Testis (tissue), 3 donors: ENCODE results near the gene FBXL3. TPM values are rescaled to one million over a fixed set of nuclear protein-coding genes. Genes with fewer than 3 reads are reported as not detected.

Experiments used
- DNase-seq: peaks from one replicate; pipeline ENCODE4 v3.0.0-alpha.2; 2019
- H3K27ac ChIP-seq, 2 donors: fragments of 200-600 bp; sonication (generic); one replicate each; pipeline ENCODE4 v1.5.1; 2019
- H3K27me3 ChIP-seq: fragments of 200-600 bp; sonication (generic); one replicate; pipeline ENCODE4 v1.5.1; 2019
- H3K36me3 ChIP-seq: fragments of 200-600 bp; sonication (generic); one replicate; pipeline ENCODE4 v1.5.1; 2017; ENCODE audit warnings: low read depth; ENCODE audit errors: missing control alignments
- H3K4me1 ChIP-seq: fragments of 200-600 bp; sonication (generic); one replicate; pipeline ENCODE4 v1.5.1; 2019
- H3K4me3 ChIP-seq, 2 donors: fragments of 200-600 bp; sonication (generic); one replicate each; pipeline ENCODE4 v1.5.1; 2017 to 2019
- H3K9me3 ChIP-seq: fragments of 200-600 bp; sonication (generic); one replicate; pipeline ENCODE4 v1.5.1; 2017
- CTCF ChIP-seq, 3 experiments: fragments of 450-650 bp in 2 of 3; fragments of 200-600 bp in 1 of 3; sonication (generic) in 1 of 3; IDR thresholded peaks; one replicate each; pipeline ENCODE4 v1.5.1; 2016 to 2019; ENCODE audit warnings: antibody characterized with exemption in 3 of 3, mild to moderate bottlenecking in 2 of 3, moderate library complexity in 1 of 3
- POLR2A ChIP-seq: fragments of 450-650 bp; IDR thresholded peaks from one replicate; pipeline ENCODE4 v1.6.1; 2017; ENCODE audit warnings: antibody characterized with exemption, mild to moderate bottlenecking, moderate library complexity
- WGBS, 2 donors: methylation state at CpG; one replicate each; pipeline ENCODE4 v1.1.5; 2018; 5-methylcytosine and 5-hydroxymethylcytosine counted together
- intact Hi-C: fragments of 100-400 bp; cut with DNase I; formaldehyde crosslinking; loops from one replicate; pipeline ENCODE4 v1.15.1; 2023; ENCODE audit warnings: low total_unique reads
- polyA plus RNA-seq: library from polyadenylated mRNA; stranded (reverse); fragments of 350-450 nt; fragmentation: Illumina TruSeq; extraction: RNeasy Lipid Tissue Mini Kit (QIAGEN cat#74804); gene quantifications from one replicate; pipeline ENCODE4 v1.2.3, GENCODE V29; 2014; ENCODE audit warnings: low read depth, low replicate concordance; ENCODE audit not compliant: insufficient read depth
- total RNA-seq, 2 donors: library from RNA; depleted of rRNA; stranded (reverse); fragments of >200 nt; gene quantifications; one replicate each; pipeline ENCODE4 v1.2.3, GENCODE V29; 2016

FBXL3 gene
- total and polyA plus RNA-seq, 3 donors from 2014 or later = 51.0 to 111 (median 84.0) TPM

GRCh38 chr13:76976490-76976889 is 50.5 kb downstream of the FBXL3 start:
- no peak overlapping the region for H3K27ac ChIP-seq
- H3K4me3 ChIP-seq = no peak overlapping the region
- H3K4me1 ChIP-seq = no peaks in the 10 kb centered on the region
- no peak for TF ChIP-seq POLR2A
- TF ChIP-seq CTCF (IDR thresholded peaks at IDR 0.05) = no peak
- 66 to 73% methylated on average over 8 of the region's 8 CpGs for WGBS, 2 donors
- intact Hi-C loops = no loop called here
- no peaks in the 10 kb centered on the region for H3K27me3 ChIP-seq
- H3K36me3 ChIP-seq = no peaks in the 10 kb centered on the region
- DNase-seq = no peak
- H3K9me3 ChIP-seq = no peaks in the 10 kb centered on the region

GRCh38 chr13:76975863-76976262 is 51.1 kb downstream of the FBXL3 start:
- intact Hi-C loops = no loop called here
- 63 to 79% methylated on average over 5 to 6 of the region's 6 CpGs for WGBS, 2 donors
- no peaks in the 10 kb centered on the region for H3K27me3 ChIP-seq

DNA sequence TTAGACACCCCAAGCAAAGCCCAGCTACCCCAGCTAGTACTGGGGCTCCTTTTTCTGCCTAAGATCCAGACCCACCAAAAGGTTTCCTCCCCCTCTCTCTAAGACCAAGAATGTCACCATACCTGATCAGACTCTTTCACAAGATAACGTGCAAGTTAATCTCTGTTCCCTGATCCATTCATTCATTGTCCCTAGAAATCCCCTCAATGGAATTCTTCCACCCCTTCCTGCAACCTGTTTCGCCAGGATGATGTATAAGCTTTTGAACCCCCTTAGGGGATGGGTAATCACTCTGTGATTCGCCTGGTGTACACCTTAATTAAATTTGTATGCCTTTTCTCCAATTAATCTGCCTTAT is 52.4 kb downstream of the FBXL3 start:
- intact Hi-C loops = no loop called here

More at GRCh38 chr13:76975863-76976262, 51.1 kb downstream of the FBXL3 start:
- no peaks in the 10 kb centered on the region for H3K36me3 ChIP-seq
- DNase-seq = no peak
- H3K27ac ChIP-seq = no peak overlapping the region
- TF ChIP-seq CTCF (IDR thresholded peaks at IDR 0.05) (no peak), POLR2A (no peak)
- H3K4me3 ChIP-seq = no peak overlapping the region
- no peaks in the 10 kb centered on the region for H3K4me1 ChIP-seq
- no peaks in the 10 kb centered on the region for H3K9me3 ChIP-seq

DNA sequence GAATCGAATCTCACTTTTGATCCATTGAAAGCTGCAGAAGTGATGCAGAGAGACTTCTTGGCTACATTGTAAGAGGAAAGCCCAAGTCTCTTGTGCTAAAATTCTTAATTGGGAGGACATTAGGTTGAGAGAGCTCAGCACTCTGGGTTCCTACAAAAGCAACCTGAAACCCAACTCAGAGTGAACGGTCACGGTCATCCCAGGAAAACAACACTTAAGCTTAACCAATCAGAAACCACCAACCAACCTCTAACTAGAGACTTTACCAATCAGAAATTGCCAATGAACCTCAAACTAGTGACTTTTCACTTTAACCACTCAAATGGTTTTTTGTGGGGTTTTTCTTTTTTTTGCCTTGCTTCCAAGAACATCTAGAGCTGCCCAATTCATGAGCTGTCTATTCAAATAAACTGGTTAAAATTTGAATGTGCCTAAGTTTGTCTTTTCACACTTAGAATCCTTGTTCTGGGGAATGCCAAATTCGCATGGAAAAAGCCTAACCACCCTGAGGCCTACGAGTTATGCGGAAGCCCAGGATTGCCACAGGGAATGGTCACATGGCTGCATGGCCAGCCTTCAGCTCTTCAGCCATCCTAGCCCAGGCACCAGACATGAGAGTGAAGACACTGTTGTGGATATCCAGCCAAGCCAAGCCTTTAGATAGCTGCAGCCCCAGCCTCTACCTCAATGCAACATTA is 52.9 kb downstream of the FBXL3 start:
- no peak overlapping the region for H3K4me3 ChIP-seq
- TF ChIP-seq CTCF (IDR thresholded peaks at IDR 0.05) = no peak
- intact Hi-C loops = no loop called here
- 88 to 95% methylated on average over 6 of the region's 6 CpGs for WGBS, 2 donors
- DNase-seq = no peak
- no peaks in the 10 kb centered on the region for H3K9me3 ChIP-seq
- no peaks in the 10 kb centered on the region for H3K4me1 ChIP-seq
- no peak overlapping the region for H3K27ac ChIP-seq
- no peaks in the 10 kb centered on the region for H3K36me3 ChIP-seq
- no peaks in the 10 kb centered on the region for H3K27me3 ChIP-seq

More for the DNA sequence above, 52.4 kb downstream of the FBXL3 start:
- Histone ChIP-seq H3K27me3 (no peaks in the 10 kb centered on the region), H3K27ac (no peak overlapping the region), H3K4me1 (no peaks in the 10 kb centered on the region), H3K9me3 (no peaks in the 10 kb centered on the region), H3K36me3 (no peaks in the 10 kb centered on the region), H3K4me3 (no peak overlapping the region)
- no peak for DNase-seq
- TF ChIP-seq POLR2A (no peak), CTCF (IDR thresholded peaks at IDR 0.05) (no peak)
- WGBS, 2 donors = 93 to 95% methylated on average over 3 of the region's 3 CpGs
